Activated CD4-positive, alpha-beta T cell treated with anti-CD3 and anti-CD28 coated beads, Interleukin-2, Interleukin-6, amounts not matched to agents 100 ng/mL and 50 ng/mL, durations not matched to agents 16 hours and 8 hours (primary cell): ENCODE data around the gene SOCS4.
A peak's percentile ranks its signal among the peaks of the same experiment; 100 is the strongest.

ENCODE experiments used
- DNase-seq: peaks from one replicate; pipeline ENCODE4 v3.0.0-alpha.2; 2020

Gene SOCS4

DNA sequence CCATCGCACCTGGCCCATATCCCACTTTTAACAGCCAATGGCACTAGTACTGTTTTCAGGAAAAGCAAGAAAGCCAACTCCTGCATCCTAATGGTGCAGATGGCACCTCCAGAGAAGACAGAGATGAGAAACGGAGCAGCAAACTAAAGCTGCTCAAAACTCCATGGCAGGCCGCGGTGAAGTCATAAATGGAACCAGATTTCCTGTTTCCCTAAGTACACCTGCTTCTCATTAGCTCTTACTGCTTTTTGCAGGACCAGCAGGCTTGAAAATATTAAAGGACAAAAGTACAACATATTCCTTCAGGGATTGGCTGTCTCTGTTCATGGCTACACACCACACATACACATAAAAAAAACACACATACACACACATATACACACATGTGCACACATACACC is 65.3 kb downstream of the SOCS4 start:
- no peak for DNase-seq

DNA sequence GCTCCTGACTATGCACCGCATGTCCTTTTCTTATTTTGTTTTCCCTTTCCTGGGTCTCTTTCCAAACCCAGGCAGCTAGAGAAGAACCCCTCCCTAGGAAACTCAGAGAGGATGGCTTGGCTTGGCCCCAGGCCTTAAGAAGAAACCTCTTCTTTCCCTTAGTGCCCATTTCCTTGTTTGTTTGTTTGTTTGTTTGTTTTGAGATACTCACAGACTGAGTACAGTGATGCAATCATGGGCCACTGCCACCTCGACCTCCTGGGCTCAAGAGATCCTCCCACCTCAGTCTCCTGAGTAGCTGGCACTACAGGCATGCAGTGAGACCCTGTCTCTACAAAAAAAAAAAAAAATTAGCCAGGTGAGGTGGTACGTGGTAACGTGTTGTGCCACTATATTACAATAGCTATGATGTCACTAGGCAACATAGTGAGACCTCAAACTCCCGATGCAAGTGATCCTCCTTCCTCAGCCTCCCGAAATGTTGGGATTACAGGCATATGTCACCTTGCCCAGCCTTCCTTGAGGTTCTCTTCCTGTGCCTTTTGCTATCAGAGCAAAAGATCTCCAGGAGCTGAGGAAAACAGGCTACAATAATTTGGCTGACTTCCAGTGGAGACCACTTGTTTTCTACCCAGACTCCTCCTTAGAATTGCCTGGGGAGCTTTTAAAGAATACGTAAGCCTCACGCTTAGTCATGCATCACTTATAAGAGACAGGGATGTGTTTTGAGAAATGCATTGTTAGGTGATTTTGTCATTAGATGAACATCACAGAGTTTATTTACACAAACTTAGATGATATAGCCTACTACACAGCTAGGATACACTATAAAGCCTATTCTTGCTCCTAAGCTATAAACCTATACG is 67.5 kb downstream of the SOCS4 start:
- DNase-seq = no peak

DNA sequence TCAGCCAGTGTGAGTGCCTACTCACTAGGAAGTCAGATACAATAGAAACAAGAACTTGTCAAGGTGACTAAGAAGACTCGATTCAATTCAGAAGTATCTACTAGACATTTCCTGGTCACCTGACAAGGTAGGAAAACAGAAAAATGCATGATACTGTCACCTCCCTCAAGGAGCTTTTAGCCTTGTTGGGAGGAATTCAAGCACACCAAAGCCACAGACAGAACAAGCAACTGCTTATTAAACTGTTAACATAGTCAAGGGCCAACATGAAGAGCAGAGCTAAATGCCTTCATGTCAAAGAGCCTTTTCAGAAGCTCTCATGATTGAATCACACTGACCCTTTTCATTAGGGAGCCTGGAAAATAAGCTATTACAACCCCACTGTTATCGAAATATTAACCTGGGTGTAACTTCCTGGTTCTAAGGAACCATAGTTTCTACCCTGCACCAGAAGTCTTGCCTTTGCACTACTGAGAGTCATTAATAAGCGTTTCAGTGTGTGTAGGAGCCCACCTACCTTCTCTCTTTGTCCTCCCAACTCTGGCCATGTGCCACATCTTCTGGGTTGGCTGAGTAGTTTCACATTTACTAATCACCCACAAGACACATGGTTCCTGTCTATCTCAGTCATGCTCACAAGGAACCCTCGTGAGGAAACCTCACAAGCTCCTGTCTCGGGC is 71.0 kb downstream of the SOCS4 start:
- DNase-seq = peak; percentile 90

DNA sequence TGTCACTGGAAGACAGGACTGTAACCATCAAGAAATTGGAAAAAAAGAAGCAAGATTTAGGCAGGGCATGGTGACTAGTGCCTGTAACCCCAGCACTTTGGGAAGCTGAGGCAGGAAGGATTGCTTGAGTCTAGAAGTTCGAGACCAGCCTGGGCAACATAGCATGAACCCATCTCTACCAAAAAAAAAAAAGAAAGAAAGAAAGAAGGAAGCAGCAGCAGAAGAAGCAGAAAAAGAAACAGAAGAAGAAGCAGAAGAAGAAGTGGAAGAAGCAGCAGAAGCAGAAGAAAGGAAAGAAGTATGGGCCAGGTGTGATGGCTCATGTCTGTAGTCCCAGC is 71.5 kb downstream of the SOCS4 start:
- no peak for DNase-seq
